Chondrocyte (in vitro differentiated cells): ENCODE data around the gene BORCS5. TPM values are rescaled to one million over a fixed set of nuclear protein-coding genes. Genes with fewer than 3 reads are reported as not detected.
"Not testable (repeated sequence)": the region's sequence is repeated elsewhere in the genome, so short reads cannot be mapped to it uniquely, and the experiment has no call there.

ENCODE experiments used
- DNase-seq: peaks from one replicate; pipeline ENCODE4 v3.0.0; 2021; ENCODE audit warnings: mixed read lengths, low spot score
- H3K27ac Mint-ChIP-seq: one replicate; pipeline ENCODE4 v1.8.0; 2021; ENCODE audit warnings: mild to moderate bottlenecking, moderate library complexity, mixed read lengths; ENCODE audit not compliant: unreplicated experiment
- H3K27me3 Mint-ChIP-seq: 2 replicates; pipeline ENCODE4 v1.8.0; 2021; ENCODE audit warnings: low read depth, mixed read lengths
- H3K36me3 Mint-ChIP-seq: 2 replicates; pipeline ENCODE4 v1.8.0; 2021; ENCODE audit warnings: low read depth, mixed read lengths
- H3K4me1 Mint-ChIP-seq: 2 replicates; pipeline ENCODE4 v1.8.0; 2021; ENCODE audit warnings: low read depth, mild to moderate bottlenecking, mixed read lengths
- H3K4me3 Mint-ChIP-seq: one replicate; pipeline ENCODE4 v1.8.0; 2021; ENCODE audit warnings: mild to moderate bottlenecking, moderate library complexity, mixed read lengths; ENCODE audit not compliant: unreplicated experiment
- H3K9me3 Mint-ChIP-seq: 2 replicates; pipeline ENCODE4 v1.8.0; 2021; ENCODE audit warnings: low read depth, mixed read lengths
- total RNA-seq: library from RNA; stranded (reverse); gene quantifications from 3 replicates; pipeline ENCODE4 v1.2.1, GENCODE V29; 2021
- TF ChIP-seq, protein P1 (sequence below): fragments of 200-600 bp; sonication (generic); IDR thresholded peaks from 2 replicates; pipeline ENCODE4 v1.5.0; 2021; ENCODE audit warnings: antibody characterized with exemption, mild to moderate bottlenecking, moderate library complexity

The BORCS5 gene
- total RNA-seq, 1 donor from 2014 or later = 11.3 TPM

DNA sequence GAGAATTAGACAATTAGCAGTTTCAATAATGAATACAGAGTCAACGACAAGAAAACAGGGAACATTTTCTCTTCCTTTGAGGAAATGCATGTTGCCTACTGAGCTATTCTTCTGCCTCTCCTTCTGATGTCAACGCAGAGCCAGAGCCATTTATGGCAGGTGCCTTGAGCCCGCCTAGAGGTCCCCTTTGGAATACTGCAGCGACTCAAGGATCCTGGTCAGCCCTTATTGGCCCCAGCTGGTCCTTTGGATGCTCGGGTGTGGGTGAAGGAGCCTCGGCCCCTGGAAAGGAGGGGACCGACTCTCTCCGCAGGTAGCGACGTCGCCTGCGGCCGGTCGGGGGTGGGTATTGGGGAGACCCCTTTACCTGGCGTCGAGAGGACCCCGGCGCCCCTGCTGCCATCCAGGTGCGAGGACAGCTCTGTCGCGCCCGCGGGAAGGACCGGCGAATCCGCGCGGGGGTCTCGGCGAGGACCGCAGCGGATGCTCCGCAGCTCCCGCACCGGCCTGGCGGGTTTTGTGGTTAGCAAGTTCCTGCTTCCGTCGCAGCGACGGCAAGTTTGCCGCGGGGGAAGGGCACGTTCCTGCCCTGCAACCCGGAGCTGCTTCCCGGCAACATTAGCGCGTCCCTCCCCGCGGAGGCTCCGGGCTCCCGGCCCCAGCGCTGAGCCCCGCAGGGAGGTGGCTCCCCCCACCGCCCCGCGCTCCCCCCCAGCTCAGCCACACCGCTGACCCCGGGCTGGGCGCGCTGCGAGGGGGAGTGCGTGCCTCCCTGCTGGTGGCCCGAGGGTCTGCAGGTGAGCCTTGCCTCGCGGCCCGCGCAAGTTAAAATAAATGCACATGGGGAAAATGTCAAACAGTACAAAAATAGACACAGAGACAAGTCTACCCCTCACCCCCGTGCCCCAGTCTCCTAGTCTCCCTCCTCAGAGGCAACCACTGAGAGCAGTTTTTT lies 6.9 kb upstream of the BORCS5 start, which contains the start of gene MANSC1:
MANSC1 (minus strand) TSS at position 532 of the 955 bp plus-strand sequence. CDS start 6,928 bp downstream, outside the sequence.
- Mint-ChIP-seq H3K36me3 (peaks cover 2% of the 10 kb centered on the region), H3K27ac (no peak within 1 kb of the TSS), H3K27me3 (no peaks in the 10 kb centered on the region), H3K4me3 (peak within 1 kb of the TSS; percentile 70), H3K4me1 (peaks cover 11% of the 10 kb centered on the region), H3K9me3 (no peaks in the 10 kb centered on the region)
- DNase-seq = no peak
- TF ChIP-seq, protein P1, sequence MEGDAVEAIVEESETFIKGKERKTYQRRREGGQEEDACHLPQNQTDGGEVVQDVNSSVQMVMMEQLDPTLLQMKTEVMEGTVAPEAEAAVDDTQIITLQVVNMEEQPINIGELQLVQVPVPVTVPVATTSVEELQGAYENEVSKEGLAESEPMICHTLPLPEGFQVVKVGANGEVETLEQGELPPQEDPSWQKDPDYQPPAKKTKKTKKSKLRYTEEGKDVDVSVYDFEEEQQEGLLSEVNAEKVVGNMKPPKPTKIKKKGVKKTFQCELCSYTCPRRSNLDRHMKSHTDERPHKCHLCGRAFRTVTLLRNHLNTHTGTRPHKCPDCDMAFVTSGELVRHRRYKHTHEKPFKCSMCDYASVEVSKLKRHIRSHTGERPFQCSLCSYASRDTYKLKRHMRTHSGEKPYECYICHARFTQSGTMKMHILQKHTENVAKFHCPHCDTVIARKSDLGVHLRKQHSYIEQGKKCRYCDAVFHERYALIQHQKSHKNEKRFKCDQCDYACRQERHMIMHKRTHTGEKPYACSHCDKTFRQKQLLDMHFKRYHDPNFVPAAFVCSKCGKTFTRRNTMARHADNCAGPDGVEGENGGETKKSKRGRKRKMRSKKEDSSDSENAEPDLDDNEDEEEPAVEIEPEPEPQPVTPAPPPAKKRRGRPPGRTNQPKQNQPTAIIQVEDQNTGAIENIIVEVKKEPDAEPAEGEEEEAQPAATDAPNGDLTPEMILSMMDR = peak; percentile 72

DNA sequence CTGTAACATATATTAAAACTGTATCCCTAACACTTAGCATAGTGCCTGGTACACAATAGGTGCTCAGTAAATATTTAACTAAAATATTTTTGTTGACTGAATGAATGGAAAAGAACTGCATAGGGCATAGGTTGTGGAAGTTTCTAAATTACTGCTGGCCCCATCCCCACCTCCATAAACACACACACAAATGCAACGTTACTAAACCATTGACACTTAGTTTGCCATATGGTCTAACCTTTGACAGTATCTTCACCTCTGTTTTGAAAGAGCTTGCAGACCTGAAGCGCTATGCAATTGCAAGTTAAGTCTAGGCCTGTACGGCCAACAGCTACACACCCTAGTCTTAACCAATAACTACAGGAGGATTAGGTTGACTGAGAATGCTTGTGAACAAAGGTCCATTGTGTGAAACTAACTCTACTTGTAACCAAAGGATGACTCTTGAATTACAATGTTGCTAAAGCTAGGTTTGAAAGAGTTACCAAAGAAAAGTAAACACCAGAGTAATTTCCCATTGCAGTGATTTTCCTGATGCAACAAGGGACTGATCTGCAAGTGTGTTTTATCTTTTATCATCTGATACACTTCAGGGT lies 5.9 kb upstream of the BORCS5 start:
- TF ChIP-seq, protein P1 = no peak
- DNase-seq = no peak
- Mint-ChIP-seq H3K27ac (no peak overlapping the region), H3K27me3 (no peaks in the 10 kb centered on the region), H3K9me3 (no peaks in the 10 kb centered on the region), H3K4me1 (peaks cover 11% of the 10 kb centered on the region), H3K4me3 (peak overlapping the region; percentile 70), H3K36me3 (peaks cover 2% of the 10 kb centered on the region)

DNA sequence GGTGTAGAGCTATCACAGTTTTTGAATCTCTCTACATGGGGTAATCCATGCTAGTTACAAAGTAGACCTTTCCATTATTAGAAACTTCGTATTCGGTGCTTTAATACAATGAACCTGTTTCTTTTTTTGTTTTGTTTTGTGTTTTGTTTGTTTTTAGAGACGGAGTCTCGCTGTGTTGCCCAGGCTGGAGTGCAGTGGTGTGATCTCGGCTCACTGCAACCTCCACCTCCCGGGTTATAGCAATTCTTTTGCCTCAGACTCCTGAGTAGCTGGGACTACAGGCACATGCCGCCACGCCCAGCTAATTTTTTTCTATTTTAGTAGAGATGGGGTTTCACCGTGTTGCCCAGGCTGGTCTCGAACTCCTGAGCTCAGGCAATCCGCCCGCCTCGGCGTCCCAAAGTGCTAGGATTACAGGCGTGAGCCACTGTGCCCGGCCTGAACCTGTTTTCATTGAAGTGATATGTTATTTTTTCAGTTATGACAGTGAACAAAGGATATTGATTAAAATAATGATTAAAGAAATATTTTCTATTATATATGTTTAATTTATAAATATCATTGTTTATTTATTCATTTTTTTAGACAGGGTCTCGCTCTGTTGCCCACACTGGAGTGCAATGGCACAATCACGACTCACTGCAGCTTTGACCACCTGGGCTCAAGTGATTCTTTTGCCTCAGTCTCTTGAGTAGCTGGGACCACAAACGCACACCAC lies 5.3 kb upstream of the BORCS5 start:
- not testable (repeated sequence) for H3K27me3 Mint-ChIP-seq, DNase-seq, H3K27ac Mint-ChIP-seq, H3K36me3 Mint-ChIP-seq, H3K4me3 Mint-ChIP-seq, H3K9me3 Mint-ChIP-seq
- peaks cover 14% of the 10 kb centered on the region for H3K4me1 Mint-ChIP-seq

DNA sequence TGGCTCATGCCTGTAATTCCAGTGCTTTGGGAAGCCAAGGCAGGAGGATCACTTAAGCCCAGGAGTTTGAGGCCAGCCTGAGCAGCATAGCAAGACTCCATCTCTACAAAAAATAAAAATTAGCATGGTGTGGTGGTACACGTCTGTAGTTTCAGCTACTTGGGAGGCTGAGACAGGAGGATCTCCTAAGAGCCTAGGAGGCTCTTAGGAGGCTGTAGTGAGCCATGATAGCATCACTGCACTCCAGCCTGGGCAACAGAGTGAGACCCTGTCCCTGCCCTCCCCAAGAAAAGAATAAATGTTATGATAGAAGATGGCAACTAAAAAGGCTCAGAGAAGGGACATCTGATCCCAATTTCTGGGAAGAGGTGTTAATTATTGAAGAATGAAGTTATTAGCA lies 3.6 kb upstream of the BORCS5 start:
- TF ChIP-seq, protein P1 = no peak
- no peak overlapping the region for H3K27ac Mint-ChIP-seq
- no peak overlapping the region for H3K4me3 Mint-ChIP-seq
- H3K9me3 Mint-ChIP-seq = no peaks in the 10 kb centered on the region
- peaks cover 24% of the 10 kb centered on the region for H3K4me1 Mint-ChIP-seq
- H3K27me3 Mint-ChIP-seq = no peaks in the 10 kb centered on the region
- no peak for DNase-seq
- H3K36me3 Mint-ChIP-seq = no peaks in the 10 kb centered on the region

DNA sequence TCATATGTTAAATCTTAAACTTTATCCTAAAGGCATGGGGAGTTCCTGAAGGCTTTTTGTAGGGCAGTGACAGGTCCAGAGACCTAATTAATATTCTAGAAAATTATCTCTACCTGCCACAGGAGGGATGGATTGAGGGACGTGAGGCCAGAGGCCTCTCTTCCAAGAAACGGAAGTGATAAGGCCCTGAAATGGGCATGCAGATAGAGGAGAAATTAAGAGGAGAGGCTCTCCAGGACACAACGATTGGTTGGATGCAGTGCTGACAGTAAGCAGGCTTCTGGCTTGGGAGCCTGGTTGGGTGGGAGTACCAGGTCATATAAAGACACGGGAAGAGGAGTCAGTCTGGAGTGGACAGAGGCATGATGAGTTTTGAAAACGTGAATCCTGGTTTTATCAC lies 3.1 kb upstream of the BORCS5 start:
- no peak overlapping the region for H3K4me3 Mint-ChIP-seq
- H3K9me3 Mint-ChIP-seq = no peaks in the 10 kb centered on the region
- H3K27me3 Mint-ChIP-seq = no peaks in the 10 kb centered on the region
- H3K4me1 Mint-ChIP-seq = peaks cover 27% of the 10 kb centered on the region
- H3K27ac Mint-ChIP-seq = no peak overlapping the region
- no peak for DNase-seq
- no peaks in the 10 kb centered on the region for H3K36me3 Mint-ChIP-seq
- TF ChIP-seq, protein P1 = no peak
